Stimulated activated CD8-positive, alpha-beta memory T cell treated with anti-CD3 and anti-CD28 coated beads, Interleukin-15, amount 100 ng/mL, for 24 hours (primary cell): Measurements from ENCODE around the gene PSD2.
"Not testable (repeated sequence)": the region's sequence is repeated elsewhere in the genome, so short reads cannot be mapped to it uniquely, and the experiment has no call there.

Experiments
- DNase-seq: peaks from one replicate; pipeline ENCODE4 v3.0.0-alpha.2; 2020; ENCODE audit warnings: low read depth

PSD2 gene

DNA sequence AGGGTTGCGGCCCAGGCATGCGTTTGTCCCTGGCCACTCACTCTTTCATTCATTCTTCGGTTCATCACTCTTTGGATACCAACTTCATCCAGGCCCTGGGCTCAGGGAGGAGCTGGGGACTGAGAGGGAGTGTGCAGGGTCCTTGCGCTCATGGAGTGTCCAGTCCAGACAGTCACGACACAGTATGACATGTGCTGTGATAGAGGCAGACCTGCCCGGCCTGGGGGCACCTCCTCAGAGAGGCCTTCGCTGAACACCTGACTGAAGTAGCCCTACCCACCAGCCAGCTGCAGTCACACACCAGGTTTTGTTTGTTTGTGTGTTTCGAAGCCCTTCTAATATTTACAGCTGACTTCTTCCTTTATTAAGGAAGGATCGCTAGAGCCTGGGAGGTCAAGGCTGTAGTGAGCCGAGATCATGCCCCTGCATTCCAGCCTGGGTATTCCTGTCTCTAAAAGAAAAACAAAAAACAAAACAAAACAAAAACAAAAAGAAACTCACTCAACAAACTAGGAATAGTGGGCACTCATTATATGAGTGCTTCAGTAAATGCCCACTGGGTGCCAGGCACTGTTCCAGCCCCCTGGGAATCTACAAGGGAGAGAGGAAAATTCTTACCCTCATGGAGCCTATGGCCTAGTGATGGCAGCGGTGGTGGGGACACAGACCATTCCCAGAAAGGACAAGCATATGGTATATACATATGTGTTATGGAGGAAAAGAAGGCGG, 6.3 kb upstream of the PSD2 start:
- no peak for DNase-seq

GRCh38 chr5:139789845-139790189, 5.8 kb upstream of the PSD2 start:
- DNase-seq, result no peak

DNA sequence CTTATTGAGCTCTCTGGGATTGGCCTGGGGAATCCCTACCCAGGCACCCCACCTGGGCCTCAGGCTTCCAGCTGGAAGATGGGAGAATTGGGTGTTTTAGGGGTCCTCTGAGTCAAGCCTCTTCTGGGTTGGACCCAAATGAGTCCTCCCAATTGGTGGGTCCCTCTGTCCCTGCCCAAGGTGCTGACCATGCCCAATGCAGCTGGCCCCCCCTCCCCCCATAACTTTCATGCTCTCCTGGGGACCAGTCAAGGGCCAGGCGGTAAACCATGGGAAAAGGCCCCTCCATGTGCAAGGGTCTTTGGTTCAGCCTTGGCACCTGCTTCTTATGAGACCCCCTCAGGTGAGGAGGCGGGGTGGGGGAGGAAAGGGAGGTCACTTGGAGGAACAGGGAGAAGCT, 3.4 kb upstream of the PSD2 start:
- DNase-seq, result no peak

DNA sequence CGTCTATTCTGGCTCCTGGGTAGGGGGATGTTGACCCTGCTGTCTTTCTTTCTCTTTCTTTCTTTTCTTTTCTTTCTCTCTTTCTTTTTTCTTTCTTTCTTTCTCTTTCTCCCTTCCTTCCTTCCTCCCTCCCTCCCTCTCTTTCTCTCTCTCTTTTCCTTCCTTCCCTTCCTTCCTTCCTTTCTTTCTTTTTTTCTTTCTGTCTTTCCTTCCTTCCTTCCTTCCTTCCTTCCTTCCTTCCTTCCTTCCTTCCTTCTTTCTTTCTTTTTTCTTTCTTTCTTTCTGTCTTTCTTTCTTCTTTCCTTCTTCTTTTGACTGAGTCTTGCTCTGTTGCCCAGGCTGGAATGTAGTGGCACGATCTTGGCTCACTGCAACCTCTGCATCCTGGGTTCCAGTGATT, 3.0 kb upstream of the PSD2 start:
- not testable (repeated sequence) for DNase-seq

GRCh38 chr5:139794067-139794846, 1.4 kb upstream of the PSD2 start:
- no peak for DNase-seq

DNA sequence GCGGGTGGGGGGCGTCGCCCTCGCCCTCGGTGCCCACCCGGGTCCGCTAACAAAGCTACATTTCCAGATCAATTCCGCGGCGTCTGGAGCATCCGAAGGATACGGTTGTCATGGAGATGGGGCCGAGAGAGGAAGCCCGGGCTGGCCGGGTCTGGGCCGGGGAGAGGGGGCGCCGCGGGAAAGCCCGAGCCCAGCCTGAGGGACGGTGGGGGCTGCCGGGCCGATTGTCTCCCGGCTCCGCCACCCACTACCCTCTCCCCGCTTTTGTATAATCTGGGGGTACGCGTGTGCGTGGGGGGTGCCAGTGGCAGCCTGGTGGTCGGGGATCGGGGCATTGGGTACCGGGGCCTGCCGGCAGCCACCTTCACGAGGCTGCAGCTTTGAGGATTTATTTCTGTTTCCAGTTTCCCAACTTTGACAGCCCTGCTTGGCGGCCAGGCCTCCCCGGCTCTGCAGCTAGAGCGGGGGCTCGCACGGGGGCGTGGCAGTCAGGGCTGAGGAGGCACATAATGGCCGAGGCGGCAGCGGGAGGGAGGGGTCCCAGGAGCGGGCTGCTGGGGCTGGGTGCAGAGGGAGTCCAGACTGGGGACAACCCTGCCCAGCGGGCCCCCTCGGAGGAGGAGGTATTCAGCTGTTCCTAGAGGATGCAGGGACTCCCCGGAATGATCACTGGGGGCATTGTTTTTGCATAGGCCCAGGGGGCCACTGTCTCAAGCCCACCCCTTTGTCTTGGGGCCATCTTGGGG, 626 bp downstream of the PSD2 start:
- DNase-seq, result no peak

GRCh38 chr5:139797335-139797734, 1.7 kb downstream of the PSD2 start:
- no peak for DNase-seq

DNA sequence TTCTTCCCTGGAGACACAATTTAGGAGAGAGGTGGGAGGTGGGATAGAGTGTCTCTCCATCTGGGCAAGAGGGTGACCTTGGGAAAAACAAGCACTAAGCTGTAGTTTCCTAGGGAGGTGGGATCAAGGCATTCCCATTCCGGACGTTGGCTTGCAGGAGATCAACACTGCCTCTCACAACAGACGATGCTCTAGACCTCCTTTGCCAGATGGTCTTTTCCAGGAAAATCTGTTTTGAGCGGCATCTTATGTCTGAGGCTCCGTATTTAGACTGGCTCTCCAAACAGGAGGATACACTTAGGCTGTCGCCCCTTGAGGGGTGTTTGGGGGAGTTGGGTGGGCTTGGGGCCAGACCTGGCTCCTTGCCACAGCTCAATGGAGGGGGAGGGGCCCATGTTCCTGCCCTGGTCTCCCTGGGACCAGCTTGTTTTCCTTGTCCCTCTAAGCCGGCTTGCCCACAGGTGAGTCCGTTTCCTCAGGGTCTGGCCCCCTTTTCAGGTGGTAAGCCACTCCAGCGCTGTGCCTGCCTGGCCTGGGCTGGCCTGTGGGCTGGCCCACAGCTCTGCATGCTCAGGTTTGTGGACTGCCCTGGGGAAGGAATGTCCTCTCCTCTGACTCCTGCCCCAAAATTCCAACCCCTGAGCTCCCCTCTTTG, 2.4 kb downstream of the PSD2 start:
- DNase-seq, result no peak

- DNase-seq, result no peak
Measured at GRCh38 chr5:139798883-139799282, 3.3 kb downstream of the PSD2 start.

DNA sequence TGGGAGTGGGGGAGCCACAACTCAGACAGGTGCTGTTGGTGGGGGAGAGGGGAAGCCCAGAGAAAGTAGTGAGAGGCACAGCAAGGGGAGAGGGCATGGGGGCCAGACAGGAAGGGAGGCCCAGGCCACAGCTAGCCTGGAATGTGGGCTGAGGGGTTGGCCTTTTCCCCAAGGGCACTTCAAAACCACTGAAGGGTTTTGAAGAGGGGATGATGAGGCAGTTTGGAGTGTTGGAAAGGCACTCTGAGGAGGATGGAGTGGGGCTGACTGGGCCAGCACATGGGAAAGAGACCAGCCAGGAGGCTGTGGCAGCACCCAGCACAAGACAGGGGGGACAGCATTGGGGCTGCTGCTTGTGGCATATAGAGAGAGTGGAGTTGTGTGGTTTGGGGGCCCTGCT, 3.8 kb downstream of the PSD2 start:
- no peak for DNase-seq

- DNase-seq, result no peak
Measured at GRCh38 chr5:139803978-139804377, 8.4 kb downstream of the PSD2 start.

GRCh38 chr5:139804800-139805397, 9.3 kb downstream of the PSD2 start:
- no peak for DNase-seq

GRCh38 chr5:139805545-139805944, 9.9 kb downstream of the PSD2 start:
- no peak for DNase-seq

DNA sequence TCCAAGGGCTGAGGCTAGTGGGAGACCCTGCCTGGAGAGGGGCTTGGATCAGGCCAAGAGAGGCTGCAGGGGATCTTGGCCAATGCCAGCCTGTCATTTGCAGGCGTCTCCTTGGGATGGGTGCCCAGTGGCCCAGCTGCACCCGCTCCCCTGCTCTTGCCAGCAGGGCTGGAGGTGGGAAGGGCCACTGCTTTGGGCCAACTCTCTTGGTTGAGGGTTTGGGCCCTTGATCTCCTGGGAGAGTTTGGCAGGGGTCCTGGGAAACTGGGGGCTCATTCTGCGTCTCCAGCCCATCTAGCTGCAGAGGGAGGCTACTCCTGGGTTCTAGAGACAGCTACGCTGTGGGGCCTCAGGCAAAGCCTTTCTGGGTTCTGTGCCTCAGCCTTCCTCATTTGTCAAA, 10.5 kb downstream of the PSD2 start:
- DNase-seq, result no peak

DNA sequence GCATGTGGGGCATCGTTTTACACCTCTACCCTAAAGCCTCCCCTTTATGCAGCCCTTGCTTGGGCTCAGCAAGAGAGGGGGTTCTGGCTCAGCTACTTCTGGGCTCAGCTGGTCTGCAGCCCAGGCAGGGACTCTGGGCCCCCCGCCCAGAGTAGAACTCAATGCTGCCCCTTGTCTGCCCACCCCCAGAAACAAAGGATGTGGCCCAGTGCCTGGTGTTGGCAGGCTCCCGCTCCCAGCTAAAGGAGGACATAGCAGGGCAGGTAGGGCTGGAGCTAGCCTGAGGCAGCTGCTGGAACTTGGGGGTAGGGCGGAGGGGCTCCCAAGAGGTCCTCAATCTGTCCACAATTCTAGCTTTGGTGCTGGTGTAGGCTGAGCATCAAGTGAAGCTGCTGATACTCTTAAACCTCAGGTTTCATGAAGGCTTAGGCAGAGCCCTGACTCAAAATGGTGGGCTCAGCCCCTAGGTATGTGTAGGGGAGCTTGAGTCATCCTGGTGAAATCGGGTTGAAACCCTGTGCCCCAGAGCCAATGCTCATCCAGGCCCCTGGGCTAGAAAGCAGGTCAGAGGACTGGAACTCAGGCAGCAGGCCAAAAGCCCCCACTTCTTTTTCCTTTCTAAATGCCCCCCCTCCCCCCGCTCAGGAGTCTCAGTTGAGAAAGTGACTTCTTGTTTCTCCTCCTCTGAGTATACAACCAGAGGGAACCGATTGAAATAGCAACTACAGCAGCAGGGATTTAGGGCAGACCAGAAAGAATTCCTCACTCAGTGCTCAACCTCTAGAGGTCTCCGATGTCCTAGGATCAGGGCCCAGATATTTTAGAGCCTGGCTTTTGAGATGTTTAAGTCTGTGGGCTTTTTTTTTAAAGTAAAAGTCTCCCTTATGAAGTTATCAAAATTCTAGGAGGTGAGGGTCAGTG, 11.4 kb downstream of the PSD2 start:
- no peak for DNase-seq

- DNase-seq, result no peak
Measured at GRCh38 chr5:139807647-139808030, 12.0 kb downstream of the PSD2 start.

DNA sequence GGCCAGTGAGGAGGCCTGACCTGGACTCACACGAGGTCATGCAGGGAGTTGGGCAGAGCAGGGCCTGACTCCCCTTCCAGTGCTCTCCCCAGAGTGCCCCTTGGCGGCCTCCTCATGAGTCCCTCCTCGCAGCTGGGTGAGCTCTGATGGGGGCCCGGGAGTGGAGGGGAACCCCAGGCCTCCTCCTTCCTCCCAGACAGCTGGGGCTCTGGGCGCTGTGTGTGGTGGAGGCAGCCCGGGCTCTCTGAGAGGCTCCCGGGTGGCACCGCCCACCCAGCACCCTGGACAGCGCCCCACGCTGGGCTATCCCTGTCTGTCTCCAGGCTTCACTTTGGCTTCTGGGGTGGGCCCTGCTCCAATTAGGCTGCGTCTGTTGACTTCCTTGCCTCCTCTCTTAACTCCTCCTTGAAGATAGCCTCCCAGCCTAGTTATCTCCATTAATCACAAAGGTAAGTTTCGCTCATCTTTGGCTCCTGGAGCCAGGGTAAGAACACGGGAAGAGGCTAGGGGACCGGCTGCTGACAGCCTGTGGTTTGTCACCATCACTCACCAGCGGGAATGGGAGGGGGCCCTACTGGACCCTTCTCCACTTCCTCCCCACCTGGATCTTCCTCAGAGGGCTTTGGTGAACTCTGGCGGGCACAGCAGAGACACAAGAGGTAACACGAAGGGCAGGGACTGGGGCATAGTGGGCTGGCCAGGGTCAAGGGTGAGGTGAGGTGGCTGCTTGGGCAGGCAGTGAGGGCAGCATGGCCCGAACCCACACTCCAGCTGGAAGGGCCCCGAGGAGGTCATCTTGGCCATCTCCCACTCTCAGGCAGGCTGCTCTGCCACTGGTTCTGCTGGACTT, 13.1 kb downstream of the PSD2 start:
- no peak for DNase-seq

GRCh38 chr5:139809331-139809810, 13.8 kb downstream of the PSD2 start:
- DNase-seq, result no peak

- DNase-seq, result no peak
Measured at GRCh38 chr5:139810341-139811273, 15.0 kb downstream of the PSD2 start.
